ENCODE results near the gene CCNJ.
"Not testable (repeated sequence)": the region's sequence is repeated elsewhere in the genome, so short reads cannot be mapped to it uniquely, and the experiment has no call there.

The CCNJ gene

GRCh38 chr10:96043033-96043892, at the start of gene CCNJ:
Gene CCNJ (plus strand): TSS chr10:96043583. CDS start chr10:96044394, 811 bp downstream.
- H3K27me3 ChIP-seq (ENCODE audit: control insufficient read depth, insufficient read depth, low read length) = no peaks in the 10 kb centered on the region
- H3K9me3 ChIP-seq (ENCODE audit: control insufficient read depth, low read length) = no peaks in the 10 kb centered on the region
- peak within 1 kb of the TSS; percentile 84 for H3K9ac ChIP-seq
- H3K27ac ChIP-seq = peak within 1 kb of the TSS; percentile 71
- TF ChIP-seq CTCF (IDR thresholded peaks at IDR 0.05) = no peak
- H3K4me2 ChIP-seq (ENCODE audit: low read length) = peak within 1 kb of the TSS; percentile 89
- peaks cover 2% of the 10 kb centered on the region for H3K79me2 ChIP-seq
- H2AFZ ChIP-seq = peak within 1 kb of the TSS; percentile 89
- H3K36me3 ChIP-seq (ENCODE audit: control insufficient read depth, insufficient read depth, low read length) = no peaks in the 10 kb centered on the region
- peak within 1 kb of the TSS; percentile 82 for H3K4me3 ChIP-seq (ENCODE audit: low read depth, low read length)
- H3K4me1 ChIP-seq = peaks cover 2% of the 10 kb centered on the region

- H3K27ac ChIP-seq; H3K4me3 ChIP-seq (ENCODE audit: low read depth, low read length); H3K4me2 ChIP-seq (ENCODE audit: low read length); H2AFZ ChIP-seq; H3K36me3 ChIP-seq (ENCODE audit: control insufficient read depth, insufficient read depth, low read length); H3K4me1 ChIP-seq; H3K27me3 ChIP-seq (ENCODE audit: control insufficient read depth, insufficient read depth, low read length); H3K9me3 ChIP-seq (ENCODE audit: control insufficient read depth, low read length); H3K79me2 ChIP-seq; H3K9ac ChIP-seq: not testable (repeated sequence)
Observed at GRCh38 chr10:95994376-95994775, 49.0 kb upstream of the CCNJ start.

- Histone ChIP-seq H3K4me1 (no peaks in the 10 kb centered on the region), H3K36me3 (ENCODE audit: control insufficient read depth, insufficient read depth, low read length) (no peaks in the 10 kb centered on the region), H3K9me3 (ENCODE audit: control insufficient read depth, low read length) (no peaks in the 10 kb centered on the region), H3K4me2 (ENCODE audit: low read length) (no peak overlapping the region), H2AFZ (no peak overlapping the region), H3K79me2 (no peaks in the 10 kb centered on the region), H3K27me3 (ENCODE audit: control insufficient read depth, insufficient read depth, low read length) (no peaks in the 10 kb centered on the region), H3K4me3 (ENCODE audit: low read depth, low read length) (no peak overlapping the region), H3K27ac (no peak overlapping the region), H3K9ac (no peak overlapping the region)
- no peak for TF ChIP-seq CTCF (IDR thresholded peaks at IDR 0.05)
Observed at GRCh38 chr10:95998255-95998784, 45.1 kb upstream of the CCNJ start.

GRCh38 chr10:96013956-96014355, 29.4 kb upstream of the CCNJ start:
- Histone ChIP-seq H3K9ac (no peak overlapping the region), H3K27me3 (ENCODE audit: control insufficient read depth, insufficient read depth, low read length) (no peaks in the 10 kb centered on the region), H3K79me2 (no peaks in the 10 kb centered on the region), H3K36me3 (ENCODE audit: control insufficient read depth, insufficient read depth, low read length) (no peaks in the 10 kb centered on the region), H2AFZ (no peak overlapping the region), H3K4me3 (ENCODE audit: low read depth, low read length) (no peak overlapping the region), H3K4me1 (no peaks in the 10 kb centered on the region), H3K27ac (no peak overlapping the region), H3K4me2 (ENCODE audit: low read length) (no peak overlapping the region), H3K9me3 (ENCODE audit: control insufficient read depth, low read length) (no peaks in the 10 kb centered on the region)
- no peak for TF ChIP-seq CTCF (IDR thresholded peaks at IDR 0.05)

GRCh38 chr10:96014473-96015102, 28.8 kb upstream of the CCNJ start:
- Histone ChIP-seq H3K79me2 (no peaks in the 10 kb centered on the region), H3K27me3 (ENCODE audit: control insufficient read depth, insufficient read depth, low read length) (no peaks in the 10 kb centered on the region), H3K27ac (no peak overlapping the region), H3K4me1 (no peaks in the 10 kb centered on the region), H3K4me2 (ENCODE audit: low read length) (no peak overlapping the region), H2AFZ (no peak overlapping the region), H3K36me3 (ENCODE audit: control insufficient read depth, insufficient read depth, low read length) (no peaks in the 10 kb centered on the region), H3K9ac (no peak overlapping the region), H3K4me3 (ENCODE audit: low read depth, low read length) (no peak overlapping the region), H3K9me3 (ENCODE audit: control insufficient read depth, low read length) (no peaks in the 10 kb centered on the region)
- TF ChIP-seq CTCF (IDR thresholded peaks at IDR 0.05) = no peak

Data from parathyroid adenoma (tissue), 2 donors.